Psoas muscle (tissue), 8 donors: ENCODE results near the gene ADAM23. TPM values are rescaled to one million over a fixed set of nuclear protein-coding genes. Genes with fewer than 3 reads are reported as not detected.
"Not testable (repeated sequence)": the region's sequence is repeated elsewhere in the genome, so short reads cannot be mapped to it uniquely, and the experiment has no call there.

Experiments
- ATAC-seq, 4 donors: fragments of 200-7000 bp; cut with Tn5 transposase; one replicate each; pipeline ENCODE4 v1.9.1; 2020; ENCODE audit warnings: moderate library complexity in 3 of 4, mild to moderate bottlenecking in 2 of 4
- DNase-seq, 2 donors: peaks; one replicate each; pipeline ENCODE4 v3.0.0-alpha.2; 2020
- H3K27ac ChIP-seq: fragments of 200-600 bp; one replicate; pipeline ENCODE4 v1.8.0; 2022
- H3K27me3 ChIP-seq, 3 donors: fragments of 200-600 bp in 1 of 3; one replicate each; pipeline versions ENCODE4 v1.6.1 to v1.8.0; 2013 to 2022; ENCODE audit warnings: low read length in 2 of 3, mild to moderate bottlenecking in 2 of 3, moderate library complexity in 1 of 3; ENCODE audit not compliant: insufficient read depth in 3 of 3
- H3K36me3 ChIP-seq, 2 donors: fragments of 200-600 bp in 1 of 2; one replicate each; pipeline versions ENCODE4 v1.6.1 to v1.8.0; 2013 to 2022; ENCODE audit warnings: low read depth in 1 of 2, mild to moderate bottlenecking in 1 of 2, moderate library complexity in 1 of 2; ENCODE audit not compliant: insufficient read depth in 1 of 2
- H3K4me1 ChIP-seq: fragments of 200-600 bp; one replicate; pipeline ENCODE4 v1.8.0; 2022
- H3K4me3 ChIP-seq: fragments of 200-600 bp; one replicate; pipeline ENCODE4 v1.8.0; 2022; ENCODE audit warnings: mild to moderate bottlenecking
- H3K9me3 ChIP-seq: fragments of 200-600 bp; one replicate; pipeline ENCODE4 v1.8.0; 2022
- CTCF ChIP-seq: fragments of 200-600 bp; IDR thresholded peaks from one replicate; pipeline ENCODE4 v1.8.0; 2022; ENCODE audit warnings: antibody characterized with exemption
- WGBS, 3 donors: extraction: QIAGEN DNeasy Blood & Tissue Kit; methylation state at CpG; one replicate each; pipeline versions ENCODE4 v1.1.6 to v1.1.7; 2013; 5-methylcytosine and 5-hydroxymethylcytosine counted together
- intact Hi-C, 2 donors: fragments of 100-400 bp; cut with DNase I; formaldehyde crosslinking; loops; one replicate each; pipeline versions ENCODE4 v1.11.0 to v1.14.2; 2022
- long read RNA-seq, 2 donors: library from polyadenylated mRNA; unstranded; transcript quantifications; one replicate each; pipeline ENCODE4 v2.0.0, GENCODE V29; 2021
- polyA plus RNA-seq, 3 donors: library from polyadenylated mRNA; stranded (reverse); fragments of 200-250 nt; gene quantifications; one replicate each; pipeline ENCODE4 v1.2.3, GENCODE V29; 2013
- total RNA-seq, 4 donors: library from RNA; stranded (reverse); fragmentation: NEBNext Ultra II Directional in 2 of 4; extraction: Animal tissue kit (Norgen Biotek cat#: 25700) in 2 of 4; gene quantifications; one replicate each; pipeline versions ENCODE4 v1.2.1 to v1.2.4, GENCODE V29; 2021 to 2023
- donor health status: healthy with polysubstance abuse.
- donor health status: DM: no; HTN: no; CAD: no; lungs with moderate emphysema.
- donor health status: Bipolar disorder and iron deficiency.
- donor health status: healthy.
- donor health status: DM: yes; HTN: yes; CAD: no.
- donor health status: DM: no; HTN: no; CAD: no.
- donor health status: DM: no; HTN: no; CAD: no.
- donor health status: DM: yes; HTN: yes; CAD: no.

The ADAM23 gene
- total RNA-seq = 1 to 10 TPM; 6.0 to 9.2 (median 6.3) TPM
- polyA plus RNA-seq = 1 to 10 TPM in 1 of 3 donors, under 1 TPM in 2; 0.42 to 3.0 (median 0.89) TPM
- long read RNA-seq, donor 1, full-length matches to known transcripts = 3 of 4 reads
- long read RNA-seq, donor 1, partial matches to known transcripts = 0 of 4 reads
- long read RNA-seq, donor 1, other reads (novel, unspliced or antisense) = 1 of 4 reads
- long read RNA-seq, donor 2, full-length matches to known transcripts = 8 of 9 reads
- long read RNA-seq, donor 2, partial matches to known transcripts = 1 of 9 reads
- long read RNA-seq, donor 2, other reads (novel, unspliced or antisense) = 0 of 9 reads

- H3K27me3 ChIP-seq = no peaks in the 10 kb centered on the region
- H3K4me1 ChIP-seq = peaks cover 13% of the 10 kb centered on the region
- peak within 1 kb of the TSS; percentile 70 for H3K27ac ChIP-seq
Measured at GRCh38 chr2:206442833-206443734, at the start of gene ADAM23. TSS of gene ADAM23 (plus strand) at chr2:206443532. CDS start at chr2:206443867, 335 bp downstream.

GRCh38 chr2:206396211-206396610, 47.1 kb upstream of the ADAM23 start:
- Histone ChIP-seq H3K4me3 (no peak overlapping the region), H3K27me3 (no peaks in the 10 kb centered on the region), H3K27ac (no peak overlapping the region), H3K9me3 (no peaks in the 10 kb centered on the region), H3K36me3 (no peaks in the 10 kb centered on the region), H3K4me1 (no peaks in the 10 kb centered on the region)
- intact Hi-C loops = loop anchor here in 1 of 2 donors (10.0 kb wide), 1 partner anchor 159 kb away; no protein-coding TSS in a partner anchor
- no peak for ATAC-seq
- DNase-seq = no peak
- 73 to 80% (median 77%) methylated on average over 7 of the region's 7 CpGs for WGBS, 3 donors
- no peak for TF ChIP-seq CTCF

More at GRCh38 chr2:206442833-206443734, at the start of gene ADAM23:
- 0 to 1% (median 0%) methylated on average over 36 to 81 of the region's 81 CpGs for WGBS, 3 donors
- DNase-seq (peak; percentile 54 to 77), ATAC-seq (peak; percentile 73 to 92 (median 80))
- Histone ChIP-seq H3K36me3 (no peaks in the 10 kb centered on the region), H3K4me3 (peak within 1 kb of the TSS; percentile 79), H3K9me3 (no peaks in the 10 kb centered on the region)
- TF ChIP-seq CTCF = peak; percentile 27
- intact Hi-C loops = loop anchor here (5.0 to 10.0 kb wide), 3 partner anchors 51 to 278 kb away; no protein-coding TSS in a partner anchor

GRCh38 chr2:206402956-206403569, 40.3 kb upstream of the ADAM23 start:
- H3K9me3 ChIP-seq, intact Hi-C loops, H3K27me3 ChIP-seq, H3K4me3 ChIP-seq, H3K4me1 ChIP-seq, ATAC-seq, H3K36me3 ChIP-seq, DNase-seq, H3K27ac ChIP-seq: not testable (repeated sequence)
- 81 to 87% (median 86%) methylated on average over 6 of the region's 6 CpGs for whole genome bisulfite sequencing, 3 donors

- no peak overlapping the region for H3K4me3 ChIP-seq
- H3K27me3 ChIP-seq = no peaks in the 10 kb centered on the region
- ATAC-seq (no peak), DNase-seq (no peak)
- no peak for TF ChIP-seq CTCF
- H3K9me3 ChIP-seq = no peaks in the 10 kb centered on the region
- no peaks in the 10 kb centered on the region for H3K36me3 ChIP-seq
- H3K4me1 ChIP-seq = no peaks in the 10 kb centered on the region
- intact Hi-C loops = no loop called here
- 87 to 91% (median 87%) methylated on average over 11 of the region's 11 CpGs for WGBS, 3 donors
- no peak overlapping the region for H3K27ac ChIP-seq
Measured at GRCh38 chr2:206408323-206409320, 34.7 kb upstream of the ADAM23 start.
